ENCODE data around the gene PIK3C2A. TPM values are rescaled to one million over a fixed set of nuclear protein-coding genes. Genes with fewer than 3 reads are reported as not detected.
"Not testable (repeated sequence)": the region's sequence is repeated elsewhere in the genome, so short reads cannot be mapped to it uniquely, and the experiment has no call there.

PIK3C2A gene
- total and polyA plus RNA-seq, 4 donors: 13.6 to 103 (median 39.0) TPM

DNA sequence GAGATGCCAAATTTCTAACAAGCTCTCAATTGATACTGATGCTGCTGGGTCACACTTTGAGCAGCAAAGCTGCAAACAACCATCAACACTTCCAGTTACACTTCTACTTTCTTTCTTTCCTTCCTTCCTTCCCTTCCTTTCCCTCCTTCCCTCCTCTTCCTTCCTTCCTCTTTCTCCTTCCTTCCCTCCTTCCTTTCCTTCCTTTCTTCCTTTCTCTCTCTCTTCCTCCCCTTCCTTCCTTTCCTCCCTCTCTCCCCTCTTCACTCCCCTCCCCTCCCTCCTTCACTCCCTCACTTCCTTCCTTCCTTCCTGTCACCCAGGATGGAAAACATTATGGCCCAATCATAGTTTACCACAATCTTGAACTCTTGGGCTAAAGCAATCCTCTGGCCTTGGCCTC is 33.0 kb upstream of the PIK3C2A start:
- no peaks in the 10 kb centered on the region for H3K36me3 ChIP-seq (ENCODE audit: control insufficient read depth in 4 of 4, insufficient read depth in 4 of 4, low read length in 4 of 4)
- TF ChIP-seq CTCF (IDR thresholded peaks at IDR 0.05; ENCODE audit: control extremely low read depth, extremely low read depth): no peak
- H3K4me3 ChIP-seq: no peak overlapping the region
- no peaks in the 10 kb centered on the region for H3K9me3 ChIP-seq (ENCODE audit: control insufficient read depth in 4 of 4, insufficient read depth in 3 of 4, low read length in 3 of 4)
- H3K9ac ChIP-seq (ENCODE audit: insufficient read depth in 1 of 2, low read length in 2 of 2): no peak overlapping the region
- no peaks in the 10 kb centered on the region for H3K4me1 ChIP-seq (ENCODE audit: control insufficient read depth in 5 of 5, insufficient read depth in 5 of 5, low read length in 5 of 5)
- no peak for ATAC-seq (ENCODE audit: insufficient read depth, low FRiP score)
- no peak overlapping the region for H3K27ac ChIP-seq (ENCODE audit: low read depth in 1 of 2, low read length in 1 of 2)
- DNase-seq: no peak
- H3K27me3 ChIP-seq (ENCODE audit: control insufficient read depth in 3 of 3, insufficient read depth in 3 of 3, low read length in 2 of 3): peaks cover 0 to 3% (median 0%) of the 10 kb centered on the region in 3 donors

- 78 to 85% methylated on average over 4 of the region's 4 CpGs for WGBS, 2 donors
- H3K4me3 ChIP-seq; H3K27ac ChIP-seq (ENCODE audit: low read depth in 1 of 2, low read length in 1 of 2); H3K9ac ChIP-seq (ENCODE audit: insufficient read depth in 1 of 2, low read length in 2 of 2); H3K27me3 ChIP-seq (ENCODE audit: control insufficient read depth in 3 of 3, insufficient read depth in 3 of 3, low read length in 2 of 3); DNase-seq; H3K36me3 ChIP-seq (ENCODE audit: control insufficient read depth in 4 of 4, insufficient read depth in 4 of 4, low read length in 4 of 4); H3K9me3 ChIP-seq (ENCODE audit: control insufficient read depth in 4 of 4, insufficient read depth in 3 of 4, low read length in 3 of 4); ATAC-seq (ENCODE audit: insufficient read depth, low FRiP score); H3K4me1 ChIP-seq (ENCODE audit: control insufficient read depth in 5 of 5, insufficient read depth in 5 of 5, low read length in 5 of 5): not testable (repeated sequence)
These were observed 32.1 kb upstream of the PIK3C2A start for GRCh38 chr11:17239927-17240326.

DNA sequence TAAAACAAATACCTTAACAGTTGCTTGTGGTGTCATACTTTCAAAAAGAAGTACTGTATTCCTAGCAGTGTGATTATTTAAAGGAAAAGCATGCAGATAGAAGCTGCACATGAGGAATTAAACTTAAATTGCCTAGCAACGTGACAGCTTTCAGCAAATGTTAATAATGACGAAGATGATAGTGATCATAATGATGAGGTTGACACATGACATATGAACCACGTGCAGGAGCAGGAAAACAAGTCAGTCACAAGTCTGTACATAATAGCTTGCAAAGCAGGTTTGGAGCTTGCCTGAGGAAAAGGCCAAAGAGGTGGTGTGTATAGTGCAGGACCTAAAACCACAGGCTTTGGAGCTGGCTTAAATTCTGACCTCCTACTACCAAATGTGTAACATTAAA is 30.6 kb upstream of the PIK3C2A start:
- 60 to 63% methylated on average over 3 of the region's 3 CpGs for WGBS, 2 donors
- no peak for DNase-seq
- ATAC-seq (ENCODE audit: insufficient read depth, low FRiP score): no peak

DNA sequence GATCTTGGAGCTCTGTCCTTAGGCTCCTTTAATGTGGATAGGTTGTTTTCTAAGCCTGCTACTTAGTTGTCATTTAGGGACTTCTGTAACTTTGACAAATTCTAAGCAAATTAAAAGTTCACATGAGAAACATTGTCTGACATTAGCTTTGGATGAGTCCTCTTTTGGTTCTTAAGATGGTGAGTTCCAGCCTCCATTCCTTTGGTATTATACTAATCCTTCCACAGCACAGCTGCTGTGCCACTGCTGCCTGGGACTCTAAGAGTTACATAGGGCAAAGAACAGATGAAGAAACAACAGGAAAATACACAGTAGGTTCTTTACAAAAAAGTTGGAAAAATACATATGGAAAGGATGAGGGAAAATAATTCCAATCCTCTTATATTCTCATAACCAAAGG is 25.3 kb upstream of the PIK3C2A start:
- ATAC-seq (ENCODE audit: insufficient read depth, low FRiP score): no peak
- Histone ChIP-seq H3K27ac (ENCODE audit: low read depth in 1 of 2, low read length in 1 of 2) (no peak overlapping the region), H3K9me3 (ENCODE audit: control insufficient read depth in 4 of 4, insufficient read depth in 3 of 4, low read length in 3 of 4) (no peaks in the 10 kb centered on the region), H3K4me3 (no peak overlapping the region), H3K27me3 (ENCODE audit: control insufficient read depth in 3 of 3, insufficient read depth in 3 of 3, low read length in 2 of 3) (no peaks in the 10 kb centered on the region), H3K9ac (ENCODE audit: insufficient read depth in 1 of 2, low read length in 2 of 2) (no peak overlapping the region), H3K4me1 (ENCODE audit: control insufficient read depth in 5 of 5, insufficient read depth in 5 of 5, low read length in 5 of 5) (no peaks in the 10 kb centered on the region), H3K36me3 (ENCODE audit: control insufficient read depth in 4 of 4, insufficient read depth in 4 of 4, low read length in 4 of 4) (peaks cover 0 to 4% (median 0%) of the 10 kb centered on the region in 4 donors)
- no peak for DNase-seq
- TF ChIP-seq CTCF (IDR thresholded peaks at IDR 0.05; ENCODE audit: control extremely low read depth, extremely low read depth): no peak

More for the DNA sequence above, 30.6 kb upstream of the PIK3C2A start:
- Histone ChIP-seq H3K4me1 (ENCODE audit: control insufficient read depth in 5 of 5, insufficient read depth in 5 of 5, low read length in 5 of 5) (no peaks in the 10 kb centered on the region), H3K9me3 (ENCODE audit: control insufficient read depth in 4 of 4, insufficient read depth in 3 of 4, low read length in 3 of 4) (no peaks in the 10 kb centered on the region), H3K27ac (ENCODE audit: low read depth in 1 of 2, low read length in 1 of 2) (no peak overlapping the region), H3K9ac (ENCODE audit: insufficient read depth in 1 of 2, low read length in 2 of 2) (no peak overlapping the region), H3K4me3 (no peak overlapping the region), H3K36me3 (ENCODE audit: control insufficient read depth in 4 of 4, insufficient read depth in 4 of 4, low read length in 4 of 4) (no peaks in the 10 kb centered on the region), H3K27me3 (ENCODE audit: control insufficient read depth in 3 of 3, insufficient read depth in 3 of 3, low read length in 2 of 3) (peaks cover 0 to 3% (median 0%) of the 10 kb centered on the region in 3 donors)
- TF ChIP-seq CTCF (IDR thresholded peaks at IDR 0.05; ENCODE audit: control extremely low read depth, extremely low read depth): no peak

Measured in lung (tissue), 12 donors.